ENCODE measurements around the gene ZDHHC9.

ZDHHC9 gene

GRCh38 chrX:129786210-129786651, 57.5 kb downstream of the ZDHHC9 start:
- DNase-seq (ENCODE audit: low read depth) = no peak

GRCh38 chrX:129785160-129785947, 58.3 kb downstream of the ZDHHC9 start:
- no peak for DNase-seq (ENCODE audit: low read depth)

DNA sequence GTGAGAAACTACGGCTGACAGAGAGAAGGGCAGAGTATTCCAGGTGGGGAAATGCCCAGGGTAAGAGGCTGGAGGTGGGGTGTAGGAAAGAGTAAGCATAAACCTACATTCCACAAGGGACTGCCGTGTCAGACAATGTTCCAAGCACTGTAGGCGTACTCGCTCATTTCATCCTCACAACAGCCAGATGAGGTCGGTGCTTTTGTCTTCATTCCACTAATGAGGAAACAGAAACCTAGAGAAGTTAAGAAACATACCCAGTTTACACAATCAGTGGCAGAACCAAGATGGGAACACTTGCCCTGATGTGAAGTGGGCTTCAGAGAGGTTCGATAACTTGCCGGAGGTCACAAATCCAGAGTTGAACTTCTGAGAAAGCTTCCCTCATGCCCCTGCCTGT, 59.3 kb downstream of the ZDHHC9 start:
- no peak for DNase-seq (ENCODE audit: low read depth)

DNA sequence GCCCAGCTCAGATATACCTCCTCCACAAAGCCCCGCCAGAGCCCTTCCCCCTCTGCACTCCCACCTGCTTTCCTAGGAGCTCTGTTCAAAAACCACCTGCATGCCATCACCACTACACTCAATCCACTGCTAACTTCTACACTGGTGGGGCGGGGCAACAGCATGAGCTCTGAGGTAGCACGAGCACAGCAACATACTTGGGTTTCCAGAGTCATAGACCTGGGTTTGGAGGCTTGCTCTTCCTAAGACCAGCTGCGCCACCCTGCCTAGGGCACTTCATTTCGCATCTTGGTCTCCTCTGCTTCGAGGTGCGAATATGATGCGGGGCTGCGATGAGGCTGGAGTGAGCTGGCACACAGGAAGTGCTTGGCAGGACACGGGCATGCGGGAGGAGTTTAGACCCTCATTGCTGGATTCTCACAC, 60.4 kb downstream of the ZDHHC9 start:
- no peak for DNase-seq (ENCODE audit: low read depth)

DNA sequence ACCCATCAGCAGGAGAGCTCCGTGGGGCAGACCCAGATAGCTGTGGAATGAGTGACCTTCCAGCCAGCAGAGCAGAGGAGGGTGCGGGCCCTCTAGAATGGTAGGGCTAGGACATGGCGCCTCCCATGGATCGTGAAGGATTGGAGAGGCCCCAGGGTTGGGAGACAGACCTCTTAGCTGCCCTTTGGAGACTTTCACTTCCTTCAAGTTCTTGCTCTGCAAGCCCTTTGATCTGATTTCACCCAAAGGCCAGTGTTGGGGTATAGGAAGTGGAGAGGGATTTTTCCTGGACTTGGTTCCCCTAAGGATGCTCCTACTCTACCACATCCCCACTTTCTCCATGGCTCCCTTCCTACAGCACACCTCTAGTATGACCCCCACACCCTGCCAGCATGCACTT, 61.0 kb downstream of the ZDHHC9 start:
- DNase-seq (ENCODE audit: low read depth) = no peak

- no peak for DNase-seq (ENCODE audit: low read depth)
These were observed 61.8 kb downstream of the ZDHHC9 start for GRCh38 chrX:129781680-129782495.

GRCh38 chrX:129781134-129781672, 62.5 kb downstream of the ZDHHC9 start:
- no peak for DNase-seq (ENCODE audit: low read depth)

DNA sequence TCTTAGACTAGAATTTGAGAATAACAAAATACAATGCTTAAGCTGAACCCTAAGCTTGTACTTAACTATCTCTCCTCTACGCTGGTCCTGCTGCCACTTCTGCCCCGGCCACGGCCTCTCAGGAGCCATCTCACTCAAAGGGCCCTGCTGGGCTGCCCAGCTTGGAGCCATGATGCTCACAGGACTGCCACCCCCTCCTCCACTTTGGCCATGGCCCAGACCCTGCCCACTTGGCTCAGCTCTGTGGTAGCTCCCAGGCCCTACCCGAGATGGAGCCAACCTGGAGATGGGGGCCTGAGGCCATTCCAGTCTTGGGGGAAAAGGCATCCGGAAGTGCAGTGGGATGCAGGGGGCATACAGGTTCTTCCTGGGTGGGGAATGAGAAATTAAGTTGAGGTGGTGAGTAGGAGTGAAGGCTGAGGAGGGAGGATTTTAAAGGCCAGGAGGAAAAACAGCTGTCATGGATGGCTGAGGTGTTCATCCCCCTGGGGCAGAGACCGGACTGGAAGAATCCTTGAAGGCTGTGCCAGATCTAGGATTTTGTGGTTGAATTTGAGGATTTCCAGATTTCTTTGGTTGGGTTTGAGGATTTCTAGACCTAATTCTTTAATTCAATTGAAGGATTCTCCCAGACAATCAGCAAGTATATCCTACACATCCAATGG, 63.1 kb downstream of the ZDHHC9 start:
- DNase-seq (ENCODE audit: low read depth) = no peak

GRCh38 chrX:129779747-129780146, 63.9 kb downstream of the ZDHHC9 start, which contains the start of gene SASH3:
TSS of gene SASH3 (plus strand) at chrX:129779949. CDS start at chrX:129780098, 149 bp downstream.
- no peak for DNase-seq (ENCODE audit: low read depth)

DNA sequence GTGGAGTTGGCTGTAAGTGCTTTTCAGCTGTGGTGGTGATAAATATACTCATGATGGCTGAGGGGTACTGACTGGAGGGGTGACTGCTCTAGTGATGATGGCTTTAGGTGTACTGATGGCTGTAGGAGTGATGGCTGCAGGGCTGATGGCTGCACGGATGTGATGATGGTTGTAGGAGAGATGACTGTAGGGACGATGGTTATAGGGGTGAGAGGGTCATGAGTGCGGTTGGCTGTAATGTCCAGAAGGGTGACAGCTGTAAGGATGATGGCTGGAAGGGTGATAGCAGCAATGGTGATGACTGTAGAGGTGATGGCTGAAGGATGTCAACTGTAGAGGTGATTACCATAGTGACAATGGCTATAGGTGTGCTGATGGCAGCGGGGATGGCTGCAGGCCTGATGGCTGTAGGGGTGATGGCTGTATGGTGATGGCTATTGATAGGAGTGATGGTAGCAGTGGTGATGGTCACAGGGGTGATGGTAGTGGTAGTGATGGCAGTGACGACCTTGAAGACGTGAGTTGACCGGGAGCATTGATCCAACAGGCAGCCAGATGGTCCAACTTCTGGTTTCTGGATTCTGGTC, 64.5 kb downstream of the ZDHHC9 start:
- DNase-seq (ENCODE audit: low read depth) = no peak

- DNase-seq (ENCODE audit: low read depth) = no peak
These were observed 66.3 kb downstream of the ZDHHC9 start for GRCh38 chrX:129777218-129778030.

GRCh38 chrX:129773649-129774458, 69.8 kb downstream of the ZDHHC9 start:
- no peak for DNase-seq (ENCODE audit: low read depth)

DNA sequence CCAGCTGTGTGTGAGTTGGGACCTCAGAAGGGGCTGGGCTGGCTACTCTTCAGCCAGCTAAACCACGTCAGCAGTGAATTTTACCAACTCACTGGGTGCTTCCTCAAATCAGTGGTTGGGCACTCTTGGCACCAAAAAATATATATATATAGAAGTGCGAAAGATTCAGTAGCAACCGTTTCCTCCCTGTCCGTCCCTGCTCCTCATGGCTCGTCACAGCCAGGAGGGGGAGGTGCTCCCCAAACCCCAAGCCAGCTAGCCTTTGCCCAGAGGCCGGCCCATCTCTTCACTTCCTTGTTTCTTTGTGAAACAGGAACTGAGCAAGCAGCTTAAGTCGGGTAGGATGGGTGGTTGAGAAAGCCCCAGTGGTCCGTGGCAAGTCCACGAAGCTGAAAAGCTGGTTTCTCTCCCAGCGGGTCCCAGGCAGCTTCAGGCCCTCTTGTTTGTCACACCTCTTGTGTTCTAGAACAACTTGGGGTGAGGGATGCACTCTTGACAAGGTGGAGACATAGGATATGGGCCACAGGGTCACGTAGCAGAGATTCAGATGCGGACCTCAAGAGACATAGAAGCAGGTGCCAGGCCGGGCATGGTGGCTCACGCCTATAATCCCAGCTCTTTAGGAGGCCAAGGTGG, 70.8 kb downstream of the ZDHHC9 start:
- no peak for DNase-seq (ENCODE audit: low read depth)

DNA sequence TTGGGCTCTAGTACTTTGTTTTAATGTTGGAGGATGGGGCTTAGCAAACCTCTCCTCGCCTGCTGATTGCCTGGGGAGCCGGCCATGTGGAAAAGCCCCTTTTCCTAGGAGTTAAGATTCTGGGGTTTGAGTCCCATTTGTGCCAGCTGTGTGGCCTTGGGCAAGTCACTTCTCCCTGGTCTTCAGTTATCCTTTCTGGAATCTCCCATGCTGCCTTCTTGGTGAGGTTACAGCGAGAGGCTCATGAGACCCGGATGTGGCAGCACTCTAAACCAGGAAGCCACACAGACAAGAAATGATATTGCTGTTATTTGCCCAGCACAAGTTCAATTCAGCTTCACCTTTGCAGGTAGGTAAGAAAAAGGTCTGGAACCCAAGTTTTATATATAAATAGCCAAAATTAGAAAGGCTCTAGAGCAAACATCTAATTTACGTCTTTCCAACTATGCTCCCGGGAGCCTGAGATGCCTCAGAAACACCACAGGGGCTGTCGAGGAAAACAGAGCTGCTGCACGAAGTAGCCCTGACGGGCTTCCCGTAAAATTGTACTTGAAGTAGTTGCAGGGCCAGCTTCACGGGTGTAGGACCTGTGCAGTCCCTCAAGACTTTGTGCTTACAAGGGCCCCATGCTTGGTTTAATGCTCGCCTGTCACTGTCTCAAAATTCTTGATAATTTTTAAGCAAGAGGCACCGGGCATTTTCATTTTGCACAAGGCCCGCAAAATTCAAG, 72.3 kb downstream of the ZDHHC9 start:
- DNase-seq (ENCODE audit: low read depth) = no peak

GRCh38 chrX:129769467-129770154, 74.1 kb downstream of the ZDHHC9 start:
- no peak for DNase-seq (ENCODE audit: low read depth)

DNA sequence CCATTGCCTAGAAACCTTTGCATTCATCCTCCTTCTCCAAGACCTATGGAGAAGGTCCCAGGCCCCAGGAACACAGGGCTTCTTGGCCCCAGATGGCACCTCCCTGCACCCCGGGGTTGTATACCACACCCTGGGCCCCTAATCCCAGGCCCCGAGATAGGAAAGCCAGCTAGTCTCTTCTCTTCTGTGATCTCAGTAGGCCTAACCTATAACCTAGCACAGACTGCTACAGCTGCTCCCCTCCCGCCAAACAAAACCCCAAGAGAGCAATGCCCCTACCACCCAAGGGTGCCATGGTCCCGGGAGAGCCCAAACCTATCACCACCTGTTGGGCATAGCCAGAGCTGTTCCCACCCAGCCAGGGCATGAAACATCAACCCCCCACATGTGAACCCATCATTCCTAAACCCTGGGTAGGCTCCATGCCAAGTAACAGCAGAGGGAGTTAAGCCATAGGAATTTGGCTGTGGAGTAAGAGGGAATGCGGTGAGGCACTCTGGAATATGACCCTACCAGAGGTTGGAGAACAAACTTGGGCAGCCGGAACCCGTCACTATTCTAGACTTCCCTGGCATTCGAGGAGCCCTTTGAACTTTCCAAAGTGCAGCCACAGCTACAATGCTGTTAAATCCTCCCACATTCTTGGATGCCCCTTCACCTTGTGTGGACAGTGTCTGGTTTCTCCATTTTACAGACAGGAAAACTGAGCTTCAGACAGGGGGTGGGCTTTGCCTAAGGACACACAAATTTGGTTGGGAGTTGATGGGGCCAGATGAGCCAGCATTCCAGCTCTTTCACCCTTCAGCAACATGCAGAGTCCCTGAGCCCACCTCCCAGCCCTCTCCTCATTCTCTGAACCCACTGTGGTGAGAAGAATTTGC, 74.9 kb downstream of the ZDHHC9 start:
- no peak for DNase-seq (ENCODE audit: low read depth)

DNA sequence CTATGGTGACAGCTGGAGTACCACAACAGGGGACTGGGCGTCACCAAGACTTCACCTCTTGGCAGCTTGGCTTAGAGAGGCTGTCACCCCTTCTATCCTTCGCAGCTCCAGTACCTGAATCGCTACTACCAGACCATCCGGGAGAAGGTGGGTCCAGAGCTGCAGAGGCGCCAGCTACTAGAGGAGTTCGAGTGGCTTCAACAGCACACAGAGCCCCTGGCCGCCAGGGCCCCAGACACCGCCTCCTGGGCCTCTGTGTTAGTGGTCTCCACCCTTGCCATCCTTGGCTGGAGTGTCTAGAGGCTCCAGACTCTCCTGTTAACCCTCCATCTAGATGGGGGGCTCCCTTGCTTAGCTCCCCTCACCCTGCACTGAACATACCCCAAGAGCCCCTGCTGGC, 75.5 kb downstream of the ZDHHC9 start:
- no peak for DNase-seq (ENCODE audit: low read depth)
